AG10803 (cell line): ENCODE results near the gene OTULINL.

Experiments used
- DNase-seq: peaks from one replicate; pipeline ENCODE4 v3.0.0; 2010; ENCODE audit warnings: low read depth
- H3K4me3 ChIP-seq: 2 replicates; pipeline ENCODE4 v1.5.1; 2011; ENCODE audit warnings: mild to moderate bottlenecking, low read length, control low read depth
- TF ChIP-seq, protein P1 (sequence below): conservative IDR thresholded peaks from 2 replicates; pipeline ENCODE4 v1.5.1; 2011; ENCODE audit warnings: mild to moderate bottlenecking, low read length, control low read depth, inconsistent platforms

OTULINL gene

GRCh38 chr5:14590949-14591348 lies 9.4 kb downstream of the OTULINL start:
- DNase-seq = no peak
- TF ChIP-seq, protein P1, sequence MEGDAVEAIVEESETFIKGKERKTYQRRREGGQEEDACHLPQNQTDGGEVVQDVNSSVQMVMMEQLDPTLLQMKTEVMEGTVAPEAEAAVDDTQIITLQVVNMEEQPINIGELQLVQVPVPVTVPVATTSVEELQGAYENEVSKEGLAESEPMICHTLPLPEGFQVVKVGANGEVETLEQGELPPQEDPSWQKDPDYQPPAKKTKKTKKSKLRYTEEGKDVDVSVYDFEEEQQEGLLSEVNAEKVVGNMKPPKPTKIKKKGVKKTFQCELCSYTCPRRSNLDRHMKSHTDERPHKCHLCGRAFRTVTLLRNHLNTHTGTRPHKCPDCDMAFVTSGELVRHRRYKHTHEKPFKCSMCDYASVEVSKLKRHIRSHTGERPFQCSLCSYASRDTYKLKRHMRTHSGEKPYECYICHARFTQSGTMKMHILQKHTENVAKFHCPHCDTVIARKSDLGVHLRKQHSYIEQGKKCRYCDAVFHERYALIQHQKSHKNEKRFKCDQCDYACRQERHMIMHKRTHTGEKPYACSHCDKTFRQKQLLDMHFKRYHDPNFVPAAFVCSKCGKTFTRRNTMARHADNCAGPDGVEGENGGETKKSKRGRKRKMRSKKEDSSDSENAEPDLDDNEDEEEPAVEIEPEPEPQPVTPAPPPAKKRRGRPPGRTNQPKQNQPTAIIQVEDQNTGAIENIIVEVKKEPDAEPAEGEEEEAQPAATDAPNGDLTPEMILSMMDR = no peak
- no peak overlapping the region for H3K4me3 ChIP-seq

- no peak for DNase-seq
- no peak overlapping the region for H3K4me3 ChIP-seq
- TF ChIP-seq, protein P1 = no peak
Measured at GRCh38 chr5:14591548-14591947, 10.0 kb downstream of the OTULINL start.

- DNase-seq = peak; percentile 26
- no peak overlapping the region for H3K4me3 ChIP-seq
- TF ChIP-seq, protein P1 = no peak
Measured at GRCh38 chr5:14593326-14594021, 11.9 kb downstream of the OTULINL start.

DNA sequence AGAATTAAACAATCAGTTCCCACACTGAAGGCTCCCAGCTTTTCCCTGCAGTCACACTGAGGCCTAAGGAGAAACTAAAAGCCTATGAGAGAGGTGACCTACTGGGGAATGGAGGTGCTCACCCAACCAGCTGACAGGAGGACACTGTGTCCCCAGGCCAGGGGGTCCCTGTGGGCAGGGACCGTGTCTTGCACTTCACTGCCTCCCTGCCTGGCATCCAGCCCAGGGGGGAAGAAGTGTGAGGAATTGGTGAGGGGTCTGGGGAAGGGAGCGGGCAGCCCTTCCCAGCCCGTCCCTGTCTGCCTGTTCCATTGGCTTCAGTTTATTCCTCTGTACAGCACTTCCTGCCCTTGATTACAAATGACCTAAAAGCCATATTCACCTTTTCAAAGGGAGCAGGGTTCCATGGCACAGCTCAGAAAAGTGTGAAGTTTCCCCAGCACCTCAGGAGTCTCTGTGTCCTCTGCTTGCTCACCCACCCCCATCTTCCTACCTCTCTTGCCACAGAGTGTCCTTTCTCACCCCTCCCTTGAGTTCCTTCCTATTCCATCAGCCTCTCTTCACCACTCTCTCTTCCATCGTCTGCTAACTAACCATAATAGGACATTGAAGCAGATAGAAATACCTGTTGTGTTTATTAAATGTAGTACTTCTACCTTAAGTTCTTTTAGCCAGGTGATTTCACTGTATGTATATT lies 12.9 kb downstream of the OTULINL start:
- TF ChIP-seq, protein P1 = no peak
- no peak overlapping the region for H3K4me3 ChIP-seq
- no peak for DNase-seq

DNA sequence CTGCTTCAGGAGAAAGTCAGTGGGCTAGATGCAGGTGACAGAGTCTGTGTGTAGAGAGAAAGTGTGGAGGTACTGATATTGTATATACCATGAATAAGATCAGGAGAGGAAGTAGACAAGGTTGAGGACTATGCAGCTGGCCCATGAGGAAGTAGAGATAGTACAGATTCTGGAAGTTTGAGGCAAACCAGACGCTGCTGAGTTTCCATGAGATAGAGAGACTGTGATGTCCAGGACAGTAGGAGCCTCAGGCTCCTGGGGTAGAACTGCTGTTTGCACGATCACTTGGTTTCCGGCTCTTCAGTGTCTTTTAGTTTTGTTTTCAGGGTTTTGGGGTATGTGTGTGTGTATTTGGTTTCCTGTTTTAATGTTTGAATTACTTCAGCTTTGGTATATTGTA lies 13.6 kb downstream of the OTULINL start:
- DNase-seq = no peak

GRCh38 chr5:14595891-14596290 lies 14.3 kb downstream of the OTULINL start:
- DNase-seq = no peak
- TF ChIP-seq, protein P1 = no peak
- no peak overlapping the region for H3K4me3 ChIP-seq

More for the DNA sequence above, 13.6 kb downstream of the OTULINL start:
- no peak overlapping the region for H3K4me3 ChIP-seq
- TF ChIP-seq, protein P1 = no peak

DNA sequence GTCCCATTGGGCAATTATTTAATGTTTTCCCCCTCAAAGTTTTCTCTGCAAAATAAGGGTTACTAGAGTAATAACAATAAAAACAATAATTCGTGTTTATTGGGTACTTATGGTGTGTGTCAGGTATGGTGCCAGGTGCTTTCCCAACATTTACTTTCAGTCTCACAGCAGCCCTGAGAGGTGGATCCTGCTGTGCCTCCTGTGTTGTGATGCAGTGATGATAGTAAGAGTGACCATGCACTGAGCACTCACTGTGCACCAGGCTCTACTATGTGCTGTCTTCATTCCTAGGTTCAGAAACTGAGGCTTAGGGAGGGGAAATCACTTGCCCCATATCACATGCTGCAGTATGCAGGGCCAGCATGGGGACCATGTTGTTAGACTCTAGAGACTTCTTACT lies 15.5 kb downstream of the OTULINL start:
- no peak for DNase-seq
- TF ChIP-seq, protein P1 = no peak
- H3K4me3 ChIP-seq = no peak overlapping the region
